ENCODE results near the gene BPNT1.

GRCh38 chr1:220044678-220045355, 44.8 kb downstream of the BPNT1 start:
- no peak for TF ChIP-seq POLR2A (IDR thresholded peaks at IDR 0.05)
- TF ChIP-seq CTCF (IDR thresholded peaks at IDR 0.05): no peak

All from heart left ventricle (tissue), 13 donors.